Right lobe of liver (tissue), 6 donors: ENCODE results near the gene FAM174B. TPM values are rescaled to one million over a fixed set of nuclear protein-coding genes. Genes with fewer than 3 reads are reported as not detected.

ENCODE experiments used
- ATAC-seq, 4 donors: fragments of 200-7000 bp; cut with Tn5 transposase; one replicate each; pipeline ENCODE4 v1.9.1; 2020; ENCODE audit warnings: mild to moderate bottlenecking in 4 of 4, moderate library complexity in 4 of 4
- DNase-seq, 3 donors: peaks; one replicate each; pipeline ENCODE4 v3.0.0-alpha.2; 2020
- H3K27ac ChIP-seq, 3 donors: fragments of 200-600 bp; one replicate each; pipeline ENCODE4 v1.8.0; 2022
- H3K27me3 ChIP-seq, 2 donors: fragments of 200-600 bp; one replicate each; pipeline ENCODE4 v1.8.0; 2022
- H3K36me3 ChIP-seq, 4 donors: fragments of 200-600 bp; sonication (generic) in 1 of 4; one replicate each; pipeline versions ENCODE4 v1.5.1 to v1.8.0; 2017 to 2022; ENCODE audit warnings: control low read depth in 1 of 4
- H3K4me1 ChIP-seq, 4 donors: fragments of 200-600 bp; sonication (generic) in 1 of 4; one replicate each; pipeline versions ENCODE4 v1.5.1 to v1.8.0; 2017 to 2022; ENCODE audit warnings: control low read depth in 1 of 4
- H3K4me3 ChIP-seq, 3 donors: fragments of 200-600 bp; one replicate each; pipeline ENCODE4 v1.8.0; 2022
- H3K9me3 ChIP-seq, 4 donors: fragments of 200-600 bp; sonication (generic) in 1 of 4; one replicate each; pipeline versions ENCODE4 v1.5.1 to v1.8.0; 2017 to 2022; ENCODE audit warnings: control low read depth in 1 of 4
- CTCF ChIP-seq, 4 donors: fragments of 200-600 bp in 3 of 4; fragments of 450-650 bp in 1 of 4; IDR thresholded peaks; one replicate each; pipeline versions ENCODE4 v1.5.1 to v1.8.0; 2016 to 2022; ENCODE audit warnings: antibody characterized with exemption in 4 of 4, mild to moderate bottlenecking in 2 of 4
- POLR2A ChIP-seq: fragments of 450-650 bp; IDR thresholded peaks from one replicate; pipeline ENCODE4 v1.6.1; 2017; ENCODE audit warnings: antibody characterized with exemption, mild to moderate bottlenecking
- WGBS: methylation state at CpG from one replicate; pipeline ENCODE4 v1.1.6; 2018; ENCODE audit warnings: low coverage, low lambda C conversion rate; ENCODE audit not compliant: insufficient coverage; ENCODE audit errors: missing lambda C conversion rate; 5-methylcytosine and 5-hydroxymethylcytosine counted together
- intact Hi-C, 2 donors: fragments of 100-400 bp; cut with DNase I; formaldehyde crosslinking; loops; one replicate each; pipeline versions ENCODE4 v1.11.2 to v1.14.1; 2022
- total RNA-seq, 6 experiments: library from RNA; depleted of rRNA in 2 of 6; stranded (reverse); fragments of >200 nt in 2 of 6; fragmentation: NEBNext Ultra II Directional in 3 of 6; extraction: Animal tissue kit (Norgen Biotek cat#: 25700) in 3 of 6; gene quantifications; one replicate each; pipeline versions ENCODE4 v1.1.0 to v1.2.4, GENCODE V29; 2016 to 2023
- donor health status: DM: no; HTN: yes; CAD: no.
- donor health status: DM: no; HTN: no; CAD: no.
- donor health status: DM: no; HTN: no; CAD: no.
- donor health status: DM: no; HTN: yes; CAD: no.
- donor health status: DM: no; HTN: yes; CAD: no.

FAM174B gene
- total RNA-seq, 6 experiments from 2014 or later: 2.0 to 11.9 (median 4.7) TPM

- H3K27me3 ChIP-seq: no peaks in the 10 kb centered on the region
- no peaks in the 10 kb centered on the region for H3K36me3 ChIP-seq
- 46% methylated on average over 3 of the region's 3 CpGs for WGBS
- ATAC-seq: peak; percentile 38 to 77 (median 64)
- no peak overlapping the region for H3K4me3 ChIP-seq
- no peak for TF ChIP-seq POLR2A
- DNase-seq: no peak
- H3K4me1 ChIP-seq: peaks cover 0 to 3% (median 0%) of the 10 kb centered on the region in 4 donors
- no peaks in the 10 kb centered on the region for H3K9me3 ChIP-seq
- no peak overlapping the region for H3K27ac ChIP-seq
- intact Hi-C loops: loop anchor here in 1 of 2 donors (5.0 kb wide), 1 partner anchor 159 kb away; no protein-coding TSS in a partner anchor
Measured at GRCh38 chr15:92681141-92681631, 25.6 kb upstream of the FAM174B start.

- H3K9me3 ChIP-seq: no peaks in the 10 kb centered on the region
- WGBS: 57% methylated on average over 4 of the region's 4 CpGs
- ATAC-seq (peak; percentile 25 to 65 (median 40)), DNase-seq (peak in 1 of 3 donors; percentile 59)
- peaks cover 0 to 3% (median 0%) of the 10 kb centered on the region in 4 donors for H3K4me1 ChIP-seq
- H3K27me3 ChIP-seq: no peaks in the 10 kb centered on the region
- H3K36me3 ChIP-seq: no peaks in the 10 kb centered on the region
- H3K4me3 ChIP-seq: no peak overlapping the region
- no peak overlapping the region for H3K27ac ChIP-seq
- intact Hi-C loops: no loop called here
- TF ChIP-seq POLR2A (no peak), CTCF (IDR thresholded peaks at IDR 0.05) (no peak)
Measured at GRCh38 chr15:92677999-92678398, 22.4 kb upstream of the FAM174B start.

GRCh38 chr15:92676561-92676960, 21.0 kb upstream of the FAM174B start:
- Histone ChIP-seq H3K9me3 (no peaks in the 10 kb centered on the region), H3K27ac (no peak overlapping the region), H3K4me3 (no peak overlapping the region), H3K27me3 (no peaks in the 10 kb centered on the region), H3K36me3 (no peaks in the 10 kb centered on the region), H3K4me1 (peaks cover 0 to 3% (median 0%) of the 10 kb centered on the region in 4 donors)
- 95% methylated on average over 2 of the region's 2 CpGs for WGBS
- intact Hi-C loops: no loop called here
- TF ChIP-seq POLR2A (no peak), CTCF (IDR thresholded peaks at IDR 0.05) (no peak)
- ATAC-seq (no peak), DNase-seq (no peak)

- WGBS: 79% methylated on average over 3 of the region's 4 CpGs
- Histone ChIP-seq H3K4me3 (no peak overlapping the region), H3K4me1 (no peaks in the 10 kb centered on the region), H3K27me3 (no peaks in the 10 kb centered on the region), H3K27ac (no peak overlapping the region), H3K9me3 (no peaks in the 10 kb centered on the region), H3K36me3 (no peaks in the 10 kb centered on the region)
- ATAC-seq: no peak
- TF ChIP-seq POLR2A (no peak), CTCF (IDR thresholded peaks at IDR 0.05) (no peak)
- no peak for DNase-seq
- intact Hi-C loops: no loop called here
Measured at GRCh38 chr15:92675485-92675884, 19.9 kb upstream of the FAM174B start.

- Histone ChIP-seq H3K9me3 (no peaks in the 10 kb centered on the region), H3K36me3 (no peaks in the 10 kb centered on the region), H3K27me3 (no peaks in the 10 kb centered on the region), H3K4me1 (no peaks in the 10 kb centered on the region), H3K4me3 (no peak overlapping the region), H3K27ac (no peak overlapping the region)
- ATAC-seq (no peak), DNase-seq (no peak)
- TF ChIP-seq POLR2A: no peak
- TF ChIP-seq CTCF (IDR thresholded peaks at IDR 0.05): no peak
- intact Hi-C loops: no loop called here
- 51% methylated on average over 5 of the region's 6 CpGs for WGBS
Measured at GRCh38 chr15:92674347-92674746, 18.8 kb upstream of the FAM174B start.
